Type B pancreatic cell (in vitro differentiated cells): Measurements from ENCODE around the gene EBNA1BP2. TPM values are rescaled to one million over a fixed set of nuclear protein-coding genes. Genes with fewer than 3 reads are reported as not detected.
A peak's percentile ranks its signal among the peaks of the same experiment; 100 is the strongest.
"Not testable (repeated sequence)": the region's sequence is repeated elsewhere in the genome, so short reads cannot be mapped to it uniquely, and the experiment has no call there.

Experiments
- DNase-seq: peaks from one replicate; pipeline ENCODE4 v3.0.0; 2021; ENCODE audit warnings: mixed read lengths; ENCODE audit not compliant: unreplicated experiment; ENCODE audit errors: extremely low spot score
- H3K27ac Mint-ChIP-seq: 2 replicates; pipeline ENCODE4 v1.8.0; 2021; ENCODE audit warnings: mild to moderate bottlenecking, mixed read lengths
- H3K27me3 Mint-ChIP-seq: 2 replicates; pipeline ENCODE4 v1.8.0; 2021; ENCODE audit warnings: mixed read lengths
- H3K36me3 Mint-ChIP-seq: 2 replicates; pipeline ENCODE4 v1.8.0; 2021; ENCODE audit warnings: mixed read lengths
- H3K4me1 Mint-ChIP-seq: one replicate; pipeline ENCODE4 v1.8.0; 2021; ENCODE audit warnings: mixed read lengths; ENCODE audit not compliant: unreplicated experiment
- H3K4me3 Mint-ChIP-seq: 2 replicates; pipeline ENCODE4 v1.8.0; 2021; ENCODE audit warnings: mild to moderate bottlenecking, mixed read lengths
- H3K9me3 Mint-ChIP-seq: 2 replicates; pipeline ENCODE4 v1.8.0; 2021; ENCODE audit warnings: mixed read lengths
- CTCF ChIP-seq: fragments of 200-600 bp; sonication (generic); conservative IDR thresholded peaks from 2 replicates; pipeline ENCODE4 v1.5.0; 2021; ENCODE audit warnings: antibody characterized with exemption, mild to moderate bottlenecking
- microRNA-seq: library from miRNA; unstranded; fragments of <30 nt; microRNA quantifications from one replicate; pipeline ENCODE4, GENCODE V29; 2020
- total RNA-seq: library from RNA; stranded (reverse); gene quantifications from 2 replicates; pipeline ENCODE4 v1.2.1, GENCODE V29; 2021; ENCODE audit warnings: low replicate concordance

Gene EBNA1BP2
- total RNA-seq, 1 donor from 2014 or later: 57.2 TPM

- H3K4me1 Mint-ChIP-seq: no peaks in the 10 kb centered on the region
- no peaks in the 10 kb centered on the region for H3K36me3 Mint-ChIP-seq
- H3K9me3 Mint-ChIP-seq: no peaks in the 10 kb centered on the region
- TF ChIP-seq CTCF: no peak
- H3K27ac Mint-ChIP-seq: peak overlapping the region; percentile 77
- H3K27me3 Mint-ChIP-seq: no peaks in the 10 kb centered on the region
- no peak for DNase-seq
- H3K4me3 Mint-ChIP-seq: peak overlapping the region; percentile 83
Measured at GRCh38 chr1:43121256-43121900, 50.7 kb downstream of the EBNA1BP2 start.

- Mint-ChIP-seq H3K4me3 (peak overlapping the region; percentile 83), H3K27ac (peak overlapping the region; percentile 77)
- not testable (repeated sequence) for H3K27me3 Mint-ChIP-seq, H3K9me3 Mint-ChIP-seq, H3K4me1 Mint-ChIP-seq, DNase-seq, H3K36me3 Mint-ChIP-seq
Measured at GRCh38 chr1:43119928-43120586, 52.0 kb downstream of the EBNA1BP2 start.

Small RNAs within 50 kb of the gene (microRNA-seq; reads per million reads assigned to microRNA genes)
- 0.83 reads per million for gene MIR6733

Other genes with a start within 250 kb of the EBNA1BP2 start
- gene SLC2A1, start 213.4 kb downstream of the EBNA1BP2 start, total RNA-seq: 192 and 706 TPM in 2 replicates
- 0.74 and 1.8 TPM in 2 replicates for gene CFAP57, start within 50 bp of the EBNA1BP2 start, total RNA-seq
- gene TMEM125, start 97.7 kb upstream of the EBNA1BP2 start, total RNA-seq: 19.8 and 51.7 TPM in 2 replicates
- 9.9 and 17.2 TPM in 2 replicates for gene C1orf210, start 113.3 kb upstream of the EBNA1BP2 start, total RNA-seq
- gene TIE1, start 128.7 kb upstream of the EBNA1BP2 start, total RNA-seq: 1.3 TPM in 1 of 2 replicates, not detected in the other
- not detected in 2 replicates for gene MPL, start 165.5 kb upstream of the EBNA1BP2 start, total RNA-seq
- gene CDC20, start 186.7 kb upstream of the EBNA1BP2 start, total RNA-seq: 33.9 and 114 TPM in 2 replicates
- 52.2 and 124 TPM in 2 replicates for gene ELOVL1, start 195.7 kb upstream of the EBNA1BP2 start, total RNA-seq
- gene MED8, start 217.5 kb upstream of the EBNA1BP2 start, total RNA-seq: 37.2 and 48.1 TPM in 2 replicates
- 45.8 and 65.7 TPM in 2 replicates for gene SZT2, start 217.6 kb upstream of the EBNA1BP2 start, total RNA-seq